Lower leg skin (tissue), 4 donors: ENCODE data around the gene MVB12B. TPM values are rescaled to one million over a fixed set of nuclear protein-coding genes. Genes with fewer than 3 reads are reported as not detected.
A peak's percentile ranks its signal among the peaks of the same experiment; 100 is the strongest.

Experiments
- DNase-seq, 2 donors: peaks; one replicate each; pipeline ENCODE4 v3.0.0-alpha.2; 2019; ENCODE audit warnings: low spot score in 2 of 2
- H3K4me3 ChIP-seq: fragments of 200-600 bp; sonication (generic); 2 replicates; pipeline ENCODE4 v1.5.1; 2017; ENCODE audit warnings: mild to moderate bottlenecking, low read depth; ENCODE audit not compliant: poor library complexity, severe bottlenecking
- POLR2A ChIP-seq, 2 donors: fragments of 450-650 bp; IDR thresholded peaks; one replicate each; pipeline ENCODE4 v1.6.1; 2016 to 2017; ENCODE audit warnings: antibody characterized with exemption in 2 of 2, mild to moderate bottlenecking in 1 of 2, moderate library complexity in 1 of 2
- WGBS, 2 donors: methylation state at CpG; one replicate each; pipeline ENCODE4 v1.1.5; 2018; 5-methylcytosine and 5-hydroxymethylcytosine counted together
- intact Hi-C: fragments of 100-400 bp; cut with DNase I; formaldehyde crosslinking; loops from one replicate; pipeline ENCODE4 v1.15.0; 2023; ENCODE audit warnings: low total_unique reads
- total RNA-seq, 4 donors: library from RNA; depleted of rRNA; stranded (reverse); fragments of >200 nt; gene quantifications; one replicate each; pipeline ENCODE4 v1.1.0, GENCODE V29; 2016
- TF ChIP-seq, protein P1 (sequence below), 3 donors: fragments of 450-650 bp; IDR thresholded peaks; one replicate each; pipeline ENCODE4 v1.5.1; 2016; ENCODE audit warnings: antibody characterized with exemption in 3 of 3, mild to moderate bottlenecking in 3 of 3, moderate library complexity in 2 of 3

The MVB12B gene
- total RNA-seq, 4 donors from 2014 or later, result 8.6 to 12.5 (median 10.9) TPM

DNA sequence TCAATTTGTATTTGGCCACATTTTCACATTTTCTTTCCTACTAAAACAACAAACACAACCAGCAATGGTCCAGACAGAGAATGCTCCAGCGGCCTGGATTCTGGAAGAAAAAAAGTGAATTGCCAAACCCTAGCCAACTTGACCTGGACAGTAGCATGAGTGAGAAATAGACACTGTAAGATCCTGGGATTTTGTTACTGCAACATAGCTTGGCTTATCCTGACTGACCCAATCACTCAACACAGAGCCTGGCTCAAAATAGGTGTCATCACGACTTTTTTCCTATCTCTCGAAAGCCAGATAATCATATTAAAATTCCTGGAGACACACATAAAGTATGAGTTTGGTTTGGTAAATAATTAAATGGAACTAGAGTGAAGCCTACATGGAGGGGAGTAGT lies 25.4 kb upstream of the MVB12B start:
- peak in 1 of 2 donors; percentile 8 for DNase-seq
- WGBS, 2 donors, result 95 to 99% methylated on average over 3 of the region's 3 CpGs
- no peak overlapping the region for H3K4me3 ChIP-seq
- intact Hi-C loops, result loop anchor here (5.0 kb wide), 2 partner anchors 96 to 181 kb away; no protein-coding TSS in a partner anchor
- TF ChIP-seq POLR2A (IDR thresholded peaks at IDR 0.05), result no peak
- TF ChIP-seq, protein P1, sequence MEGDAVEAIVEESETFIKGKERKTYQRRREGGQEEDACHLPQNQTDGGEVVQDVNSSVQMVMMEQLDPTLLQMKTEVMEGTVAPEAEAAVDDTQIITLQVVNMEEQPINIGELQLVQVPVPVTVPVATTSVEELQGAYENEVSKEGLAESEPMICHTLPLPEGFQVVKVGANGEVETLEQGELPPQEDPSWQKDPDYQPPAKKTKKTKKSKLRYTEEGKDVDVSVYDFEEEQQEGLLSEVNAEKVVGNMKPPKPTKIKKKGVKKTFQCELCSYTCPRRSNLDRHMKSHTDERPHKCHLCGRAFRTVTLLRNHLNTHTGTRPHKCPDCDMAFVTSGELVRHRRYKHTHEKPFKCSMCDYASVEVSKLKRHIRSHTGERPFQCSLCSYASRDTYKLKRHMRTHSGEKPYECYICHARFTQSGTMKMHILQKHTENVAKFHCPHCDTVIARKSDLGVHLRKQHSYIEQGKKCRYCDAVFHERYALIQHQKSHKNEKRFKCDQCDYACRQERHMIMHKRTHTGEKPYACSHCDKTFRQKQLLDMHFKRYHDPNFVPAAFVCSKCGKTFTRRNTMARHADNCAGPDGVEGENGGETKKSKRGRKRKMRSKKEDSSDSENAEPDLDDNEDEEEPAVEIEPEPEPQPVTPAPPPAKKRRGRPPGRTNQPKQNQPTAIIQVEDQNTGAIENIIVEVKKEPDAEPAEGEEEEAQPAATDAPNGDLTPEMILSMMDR (IDR thresholded peaks at IDR 0.05), result no peak

DNA sequence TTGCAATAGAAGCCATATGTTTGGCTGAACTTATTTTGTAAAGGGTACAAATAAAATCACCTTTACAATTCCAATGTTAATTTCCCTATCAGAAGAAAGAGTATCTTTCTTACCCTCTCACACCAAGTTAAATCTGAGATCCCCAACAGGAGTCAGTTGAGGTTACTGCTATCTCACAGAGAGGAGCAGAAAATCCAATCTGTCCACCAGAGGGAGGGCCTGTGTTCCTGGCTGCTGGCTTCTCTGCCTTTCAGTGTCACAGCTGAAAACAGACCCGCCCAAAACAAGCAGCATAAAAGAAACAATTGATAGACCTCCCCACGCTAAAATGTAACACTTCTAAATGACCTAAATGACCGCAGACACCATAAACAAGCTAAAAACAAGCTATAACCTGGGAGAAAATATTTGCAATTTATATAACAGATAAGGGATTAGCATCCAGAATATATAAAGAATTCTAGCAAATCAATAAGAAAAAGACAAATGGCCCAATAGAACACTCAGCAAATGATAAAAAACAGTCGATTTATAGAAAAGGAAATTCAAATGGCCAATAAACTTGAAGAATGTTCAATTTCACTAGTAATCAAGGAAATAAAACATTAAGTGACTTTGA lies 24.5 kb upstream of the MVB12B start:
- WGBS, 2 donors, result 19 to 21% methylated on average over 4 of the region's 4 CpGs
- H3K4me3 ChIP-seq, result no peak overlapping the region
- TF ChIP-seq POLR2A (IDR thresholded peaks at IDR 0.05), result no peak
- TF ChIP-seq, protein P1 (IDR thresholded peaks at IDR 0.05), result peak in 1 of 3 donors; percentile 19
- intact Hi-C loops, result loop anchor here (5.0 kb wide), 2 partner anchors 95 to 180 kb away; no protein-coding TSS in a partner anchor
- peak; percentile 67 to 91 for DNase-seq

DNA sequence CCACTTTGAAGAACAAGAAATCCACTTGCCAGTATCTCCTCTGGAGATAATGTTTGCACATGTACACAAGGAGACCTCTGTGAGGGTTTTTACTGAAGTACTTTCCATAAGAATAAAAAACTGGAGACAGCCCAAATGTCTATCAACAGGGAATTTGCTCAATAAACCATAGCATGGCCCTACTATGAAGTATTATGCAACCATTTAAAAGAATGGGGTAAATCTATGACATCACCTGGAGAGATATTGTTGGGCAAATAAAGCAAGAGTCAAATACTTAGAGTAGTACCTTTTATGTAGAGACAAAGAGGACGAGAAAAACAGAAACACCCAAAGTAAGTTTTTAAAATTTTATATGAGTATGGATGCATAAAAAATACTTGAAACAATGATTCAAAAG lies 23.9 kb upstream of the MVB12B start:
- DNase-seq, result no peak
- no peak overlapping the region for H3K4me3 ChIP-seq
- intact Hi-C loops, result loop anchor here (5.0 kb wide), 2 partner anchors 95 to 180 kb away; no protein-coding TSS in a partner anchor
- TF ChIP-seq POLR2A (IDR thresholded peaks at IDR 0.05), result no peak
- TF ChIP-seq, protein P1 (IDR thresholded peaks at IDR 0.05), result no peak
- WGBS, 2 donors, result 89 to 92% methylated on average over 1 of the region's 1 CpG

DNA sequence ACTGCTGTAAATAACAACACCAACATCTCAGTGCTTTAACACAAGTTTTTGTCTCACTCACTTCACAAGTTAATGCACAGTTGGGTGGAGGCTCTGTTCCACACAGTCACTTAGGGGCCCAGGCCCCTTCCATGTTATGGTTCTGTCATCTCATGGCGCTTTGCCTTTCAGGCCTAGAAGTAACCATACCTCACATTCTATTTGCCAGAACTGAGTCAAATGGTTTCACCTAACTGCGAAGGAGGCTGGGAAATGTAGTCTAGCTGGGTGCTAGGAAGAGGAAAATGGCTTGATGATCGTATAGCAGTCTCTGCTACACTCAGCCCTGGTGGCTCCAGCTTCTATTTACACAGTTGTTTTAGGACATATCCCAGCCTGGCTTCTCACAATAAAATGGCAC lies 23.1 kb upstream of the MVB12B start:
- peak in 1 of 2 donors; percentile 13 for DNase-seq
- intact Hi-C loops, result loop anchor here (5.0 kb wide), 2 partner anchors 94 to 179 kb away; no protein-coding TSS in a partner anchor

DNA sequence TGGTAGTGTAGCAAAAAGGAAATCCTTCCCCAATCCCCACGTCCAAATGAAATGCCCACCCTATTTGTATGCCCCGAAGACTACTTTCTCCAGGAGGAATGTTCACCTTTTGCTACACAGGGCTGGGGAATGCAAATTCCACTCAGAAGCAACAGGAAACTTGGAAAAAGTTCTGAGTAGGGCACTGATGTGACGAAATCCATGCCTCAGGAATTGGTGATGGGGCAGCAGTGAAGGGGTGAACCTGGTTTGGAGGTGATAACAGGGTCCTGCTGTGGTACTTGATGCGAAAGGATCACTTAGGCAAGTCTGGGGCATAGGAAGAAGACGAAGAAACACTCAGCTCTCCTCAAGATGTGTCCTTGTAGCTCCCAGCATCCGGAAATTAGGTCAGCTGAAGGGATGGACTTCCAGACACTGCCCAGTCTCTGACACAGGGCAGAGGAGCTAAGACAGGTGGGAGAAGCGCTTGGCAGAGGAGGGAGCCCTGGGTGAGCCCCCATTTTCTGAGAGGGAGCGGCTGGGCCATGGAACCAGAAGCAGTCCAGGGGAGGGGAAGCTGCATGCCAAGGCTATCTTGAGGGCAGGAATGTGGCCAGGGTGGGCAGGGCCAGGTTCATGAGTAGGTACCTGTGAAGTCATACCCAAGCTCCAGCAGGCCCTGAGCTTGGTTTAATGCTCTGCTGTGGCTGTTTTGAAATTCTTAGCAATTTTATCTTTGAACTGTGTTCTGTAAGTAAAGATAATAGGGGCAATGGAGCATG lies 22.2 kb upstream of the MVB12B start:
- intact Hi-C loops, result loop anchor here (5.0 kb wide), 2 partner anchors 93 to 178 kb away; no protein-coding TSS in a partner anchor

More for the DNA sequence above, 23.1 kb upstream of the MVB12B start:
- TF ChIP-seq, protein P1 (IDR thresholded peaks at IDR 0.05), result no peak
- TF ChIP-seq POLR2A (IDR thresholded peaks at IDR 0.05), result no peak
- H3K4me3 ChIP-seq, result no peak overlapping the region
- 81 to 96% methylated on average over 3 of the region's 3 CpGs for WGBS, 2 donors

More for the DNA sequence above, 22.2 kb upstream of the MVB12B start:
- H3K4me3 ChIP-seq, result no peak overlapping the region
- 91 to 92% methylated on average over 8 of the region's 8 CpGs for WGBS, 2 donors
- peak in 1 of 2 donors; percentile 49 for DNase-seq
- TF ChIP-seq, protein P1 (IDR thresholded peaks at IDR 0.05), result no peak
- no peak for TF ChIP-seq POLR2A (IDR thresholded peaks at IDR 0.05)
